Astrocyte (in vitro differentiated cells and primary cell): ENCODE data around the gene NRG2. TPM values are rescaled to one million over a fixed set of nuclear protein-coding genes. Genes with fewer than 3 reads are reported as not detected.
A peak's percentile ranks its signal among the peaks of the same experiment; 100 is the strongest.

Experiments
- DNase-seq: peaks from one replicate; pipeline ENCODE4 v3.0.0-alpha.2; 2010; ENCODE audit warnings: low read depth
- FAIRE-seq: peaks from 2 replicates; lab custom pipeline; 2011; peaks lifted over from hg19 to GRCh38; lab: Jason Lieb, UNC
- H2AFZ ChIP-seq: 2 replicates; pipeline ENCODE4 v1.6.0; 2012; ENCODE audit warnings: low read depth, low read length, inconsistent platforms
- H3K27ac ChIP-seq: 2 replicates; pipeline ENCODE4 v1.5.1; 2011; ENCODE audit warnings: low read depth, low read length, inconsistent platforms
- H3K27me3 ChIP-seq: 2 replicates; pipeline ENCODE4 v1.6.0; 2011; ENCODE audit warnings: low read length, inconsistent platforms; ENCODE audit not compliant: insufficient read depth
- H3K36me3 ChIP-seq: 2 replicates; pipeline ENCODE4 v1.5.1; 2011; ENCODE audit warnings: low read length, inconsistent platforms; ENCODE audit not compliant: insufficient read depth
- H3K4me1 ChIP-seq: 2 replicates; pipeline ENCODE4 v1.5.1; 2011; ENCODE audit warnings: low read length, inconsistent platforms; ENCODE audit not compliant: insufficient read depth
- H3K4me2 ChIP-seq: 2 replicates; pipeline ENCODE4 v1.6.0; 2012; ENCODE audit warnings: low read length, inconsistent platforms
- H3K4me3 ChIP-seq: 2 replicates; pipeline ENCODE4 v1.5.1; 2011; ENCODE audit warnings: low read depth, mild to moderate bottlenecking, low read length, inconsistent platforms; ENCODE audit not compliant: insufficient read depth
- H3K79me2 ChIP-seq: 2 replicates; pipeline ENCODE4 v1.6.0; 2012; ENCODE audit warnings: mild to moderate bottlenecking, low read length, inconsistent platforms; ENCODE audit not compliant: insufficient read depth
- H3K9ac ChIP-seq: 2 replicates; pipeline ENCODE4 v1.6.0; 2012; ENCODE audit warnings: mild to moderate bottlenecking, low read length, inconsistent platforms
- H3K9me3 ChIP-seq: 2 replicates; pipeline ENCODE4 v1.5.1; 2012; ENCODE audit warnings: low read depth, mild to moderate bottlenecking, low read length, inconsistent platforms; ENCODE audit not compliant: insufficient read depth
- H4K20me1 ChIP-seq: 2 replicates; pipeline ENCODE4 v1.6.0; 2012; ENCODE audit warnings: low read length, inconsistent platforms; ENCODE audit not compliant: insufficient read depth
- H3K27ac Mint-ChIP-seq: one replicate; pipeline ENCODE4 v1.8.0; 2021; ENCODE audit warnings: mild to moderate bottlenecking, mixed read lengths; ENCODE audit not compliant: unreplicated experiment
- H3K27me3 Mint-ChIP-seq: one replicate; pipeline ENCODE4 v1.8.0; 2021; ENCODE audit warnings: low read depth, mixed read lengths; ENCODE audit not compliant: unreplicated experiment
- H3K36me3 Mint-ChIP-seq: one replicate; pipeline ENCODE4 v1.8.0; 2021; ENCODE audit warnings: low read depth, mixed read lengths; ENCODE audit not compliant: unreplicated experiment
- H3K4me1 Mint-ChIP-seq: one replicate; pipeline ENCODE4 v1.8.0; 2021; ENCODE audit warnings: low read depth, mixed read lengths; ENCODE audit not compliant: unreplicated experiment
- H3K4me3 Mint-ChIP-seq: one replicate; pipeline ENCODE4 v1.8.0; 2021; ENCODE audit warnings: mild to moderate bottlenecking, moderate library complexity, mixed read lengths; ENCODE audit not compliant: unreplicated experiment
- H3K9me3 Mint-ChIP-seq: one replicate; pipeline ENCODE4 v1.8.0; 2021; ENCODE audit warnings: mild to moderate bottlenecking, mixed read lengths; ENCODE audit not compliant: unreplicated experiment
- EZH2 ChIP-seq: IDR thresholded peaks from 2 replicates; pipeline ENCODE4 v1.6.1; 2012; ENCODE audit warnings: mild to moderate bottlenecking, low read length, inconsistent platforms; ENCODE audit not compliant: insufficient read depth
- total RNA-seq: library from RNA; stranded (reverse); gene quantifications from 2 replicates; pipeline ENCODE4 v1.2.1, GENCODE V29; 2021
- TF ChIP-seq, protein P1 (sequence below): IDR thresholded peaks from 2 replicates; pipeline ENCODE4 v1.5.1; 2011; ENCODE audit warnings: low read depth, mild to moderate bottlenecking, inconsistent platforms, low read length, moderate library complexity; ENCODE audit not compliant: insufficient read depth

NRG2 gene
- total RNA-seq, 1 donor from 2014 or later, result 0.54 TPM

DNA sequence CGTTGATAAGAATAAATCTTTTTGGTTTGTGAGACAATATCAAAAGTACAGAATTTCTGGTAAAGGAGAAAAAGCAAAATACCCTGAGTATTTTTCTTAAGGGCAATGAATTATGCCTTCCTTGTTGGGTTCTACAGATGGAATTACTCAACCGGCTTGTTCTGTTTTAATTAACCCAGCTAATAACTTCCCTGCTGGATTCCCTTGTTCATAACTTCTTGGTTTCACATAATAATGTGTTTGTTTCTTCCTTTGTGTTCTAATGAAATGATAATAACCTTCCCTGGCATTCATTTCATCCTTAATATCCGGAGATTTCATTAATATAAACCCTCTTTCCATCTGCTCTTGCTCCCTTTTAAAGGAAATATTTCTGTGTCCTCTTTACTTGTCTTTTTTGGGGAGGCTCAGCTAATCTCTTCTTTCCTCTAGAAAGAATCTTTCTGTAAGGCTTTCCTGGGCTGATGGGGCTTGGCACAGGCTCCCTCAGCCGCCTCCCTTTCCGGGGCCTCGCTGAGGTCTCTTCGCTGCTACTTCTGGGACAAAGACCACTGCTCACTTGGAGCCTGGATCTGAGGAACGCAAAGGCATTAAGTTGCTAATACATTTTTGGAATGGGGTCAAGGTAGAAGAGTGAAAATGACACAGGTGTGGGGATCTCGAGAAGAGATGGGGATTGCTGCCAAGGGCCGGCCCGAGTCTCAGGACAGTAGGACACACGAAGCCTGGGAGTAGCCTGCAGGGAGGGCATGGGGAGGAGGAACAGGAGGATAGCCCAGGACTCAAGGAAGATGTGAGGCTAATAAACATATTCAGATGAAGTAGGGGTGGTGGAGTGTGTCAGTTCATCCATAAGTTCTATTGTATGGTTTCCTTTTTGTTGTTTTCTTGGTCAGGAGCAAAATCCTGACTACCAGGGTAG lies 118.5 kb downstream of the NRG2 start:
- H3K4me1 Mint-ChIP-seq, result no peaks in the 10 kb centered on the region
- Histone ChIP-seq H3K79me2 (no peaks in the 10 kb centered on the region), H4K20me1 (no peaks in the 10 kb centered on the region), H3K36me3 (no peaks in the 10 kb centered on the region), H3K4me3 (no peak overlapping the region), H3K9ac (no peak overlapping the region), H3K9me3 (no peaks in the 10 kb centered on the region), H2AFZ (no peak overlapping the region), H3K27ac (no peak overlapping the region), H3K27me3 (peaks cover 40% of the 10 kb centered on the region), H3K4me2 (no peak overlapping the region), H3K4me1 (no peaks in the 10 kb centered on the region)
- no peak for FAIRE-seq
- peaks cover 3% of the 10 kb centered on the region for H3K9me3 Mint-ChIP-seq
- H3K4me3 Mint-ChIP-seq, result no peak overlapping the region
- peaks cover 1% of the 10 kb centered on the region for H3K36me3 Mint-ChIP-seq
- peaks cover 54% of the 10 kb centered on the region for H3K27me3 Mint-ChIP-seq
- no peak for TF ChIP-seq EZH2
- TF ChIP-seq, protein P1, sequence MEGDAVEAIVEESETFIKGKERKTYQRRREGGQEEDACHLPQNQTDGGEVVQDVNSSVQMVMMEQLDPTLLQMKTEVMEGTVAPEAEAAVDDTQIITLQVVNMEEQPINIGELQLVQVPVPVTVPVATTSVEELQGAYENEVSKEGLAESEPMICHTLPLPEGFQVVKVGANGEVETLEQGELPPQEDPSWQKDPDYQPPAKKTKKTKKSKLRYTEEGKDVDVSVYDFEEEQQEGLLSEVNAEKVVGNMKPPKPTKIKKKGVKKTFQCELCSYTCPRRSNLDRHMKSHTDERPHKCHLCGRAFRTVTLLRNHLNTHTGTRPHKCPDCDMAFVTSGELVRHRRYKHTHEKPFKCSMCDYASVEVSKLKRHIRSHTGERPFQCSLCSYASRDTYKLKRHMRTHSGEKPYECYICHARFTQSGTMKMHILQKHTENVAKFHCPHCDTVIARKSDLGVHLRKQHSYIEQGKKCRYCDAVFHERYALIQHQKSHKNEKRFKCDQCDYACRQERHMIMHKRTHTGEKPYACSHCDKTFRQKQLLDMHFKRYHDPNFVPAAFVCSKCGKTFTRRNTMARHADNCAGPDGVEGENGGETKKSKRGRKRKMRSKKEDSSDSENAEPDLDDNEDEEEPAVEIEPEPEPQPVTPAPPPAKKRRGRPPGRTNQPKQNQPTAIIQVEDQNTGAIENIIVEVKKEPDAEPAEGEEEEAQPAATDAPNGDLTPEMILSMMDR, result no peak
- H3K27ac Mint-ChIP-seq, result no peak overlapping the region
- no peak for DNase-seq

DNA sequence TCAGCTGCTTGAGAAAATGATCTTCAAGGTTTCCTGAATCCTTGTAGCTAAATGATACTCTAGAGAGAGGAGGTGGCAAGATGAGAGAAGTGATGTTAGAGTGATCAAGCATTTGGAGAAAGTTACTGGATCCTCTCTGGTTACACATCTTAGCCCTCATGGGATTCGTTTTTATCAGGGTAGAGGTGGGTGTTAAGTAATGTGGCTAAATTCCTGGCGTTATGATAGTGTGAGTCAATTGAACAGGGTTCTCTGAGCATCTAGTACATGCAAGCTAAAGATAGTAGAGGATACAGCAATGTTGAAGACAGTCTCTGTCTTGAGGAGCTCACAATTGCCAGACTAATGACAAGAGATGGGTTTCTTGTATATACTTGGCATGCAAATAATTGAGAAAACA lies 123.8 kb downstream of the NRG2 start:
- no peak overlapping the region for H2AFZ ChIP-seq
- FAIRE-seq, result no peak
- H3K79me2 ChIP-seq, result no peaks in the 10 kb centered on the region
- Mint-ChIP-seq H3K4me3 (no peak overlapping the region), H3K4me1 (no peaks in the 10 kb centered on the region), H3K9me3 (no peaks in the 10 kb centered on the region), H3K27me3 (peaks cover 29% of the 10 kb centered on the region), H3K36me3 (no peaks in the 10 kb centered on the region), H3K27ac (no peak overlapping the region)
- no peaks in the 10 kb centered on the region for H3K36me3 ChIP-seq
- TF ChIP-seq, protein P1, result no peak
- TF ChIP-seq EZH2, result no peak
- H3K4me1 ChIP-seq, result no peaks in the 10 kb centered on the region
- DNase-seq, result peak; percentile 39
- H3K27me3 ChIP-seq, result peaks cover 38% of the 10 kb centered on the region
- no peaks in the 10 kb centered on the region for H3K9me3 ChIP-seq
- no peak overlapping the region for H3K4me3 ChIP-seq
- no peak overlapping the region for H3K9ac ChIP-seq
- no peaks in the 10 kb centered on the region for H4K20me1 ChIP-seq
- no peak overlapping the region for H3K4me2 ChIP-seq
- H3K27ac ChIP-seq, result no peak overlapping the region

DNA sequence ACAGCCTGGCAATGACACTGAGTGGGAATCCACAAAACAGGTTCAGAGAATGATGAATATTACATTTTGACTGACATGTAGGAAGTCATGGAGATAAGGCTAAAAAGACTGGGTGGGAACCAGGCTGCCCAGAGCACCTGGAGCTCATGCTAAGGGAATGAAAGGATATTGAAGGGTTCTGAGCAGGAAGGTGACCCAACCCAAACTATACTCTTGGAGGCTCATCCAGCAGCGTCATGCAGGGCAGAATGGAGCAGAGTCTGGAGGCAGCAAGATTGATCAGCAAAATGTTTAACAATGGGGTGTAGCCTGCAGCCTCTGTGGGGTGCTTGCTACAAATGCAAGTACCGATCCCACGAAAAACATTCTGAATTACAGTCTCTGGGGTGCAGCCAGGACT lies 127.3 kb downstream of the NRG2 start:
- Histone ChIP-seq H3K79me2 (no peaks in the 10 kb centered on the region), H3K27ac (no peak overlapping the region), H3K4me2 (no peak overlapping the region), H4K20me1 (no peaks in the 10 kb centered on the region), H3K27me3 (peaks cover 21% of the 10 kb centered on the region), H3K36me3 (no peaks in the 10 kb centered on the region), H3K9ac (no peak overlapping the region), H3K4me3 (no peak overlapping the region), H3K9me3 (no peaks in the 10 kb centered on the region), H2AFZ (no peak overlapping the region), H3K4me1 (no peaks in the 10 kb centered on the region)
- Mint-ChIP-seq H3K27me3 (peaks cover 42% of the 10 kb centered on the region), H3K4me1 (no peaks in the 10 kb centered on the region), H3K9me3 (no peaks in the 10 kb centered on the region), H3K4me3 (no peak overlapping the region), H3K36me3 (no peaks in the 10 kb centered on the region), H3K27ac (no peak overlapping the region)
- FAIRE-seq, result no peak
- TF ChIP-seq EZH2, result no peak
- TF ChIP-seq, protein P1, result no peak
- DNase-seq, result no peak
